HepG2 (cell line): Measurements from ENCODE around the gene C4orf33. TPM values are rescaled to one million over a fixed set of nuclear protein-coding genes. Genes with fewer than 3 reads are reported as not detected.
A peak's percentile ranks its signal among the peaks of the same experiment; 100 is the strongest.

ENCODE experiments used
- ATF7 ChIP-seq, 2 experiments: fragments of 450-650 bp in 1 of 2; sonication (generic) in 1 of 2; formaldehyde crosslinking in 1 of 2; IDR thresholded peaks; 2 replicates each; pipeline versions ENCODE4 v1.4.0 to v1.6.1; 2016 to 2020; ENCODE audit warnings: antibody characterized with exemption in 1 of 2, mild to moderate bottlenecking in 1 of 2, missing genetic modification reagents in 1 of 2
- ATF7-NPFF ChIP-seq: sonication (generic); formaldehyde crosslinking; IDR thresholded peaks from 2 replicates; pipeline ENCODE4 v1.8.1; 2023; ENCODE audit warnings: mild to moderate bottlenecking, low read depth, missing genetic modification reagents, moderate library complexity
- CBX2 ChIP-seq, 2 experiments: fragments of 200-600 bp in 1 of 2; sonication (generic); formaldehyde crosslinking in 1 of 2; IDR thresholded peaks; 2 replicates each; pipeline versions ENCODE4 v1.7.0 to v1.8.1; 2018 to 2022; ENCODE audit warnings: low read depth in 2 of 2, low read length in 1 of 2, mild to moderate bottlenecking in 1 of 2, missing genetic modification reagents in 1 of 2
- CEBPG ChIP-seq: IDR thresholded peaks from 2 replicates; pipeline ENCODE4 v1.6.1; 2016
- CREB1 ChIP-seq, 2 experiments: fragments of 450-650 bp in 1 of 2; IDR thresholded peaks; 2 replicates each; pipeline ENCODE4 v1.6.1; 2016 to 2017; ENCODE audit warnings: control low read depth in 1 of 2, mild to moderate bottlenecking in 1 of 2, missing compliant biosample characterization in 1 of 2, missing genetic modification characterization in 1 of 2
- MXI1 ChIP-seq: IDR thresholded peaks from 3 replicates; pipeline ENCODE4 v1.6.1; 2012; ENCODE audit warnings: low read depth, low read length, inconsistent platforms, borderline replicate concordance
- NFE2 ChIP-seq: sonication (generic); formaldehyde crosslinking; IDR thresholded peaks from 2 replicates; pipeline ENCODE4 v1.4.0; 2020; ENCODE audit warnings: missing genetic modification reagents
- RAD21 ChIP-seq: fragments of 450-650 bp; formaldehyde crosslinking; IDR thresholded peaks from 2 replicates; pipeline ENCODE4 v1.5.0; 2020; ENCODE audit warnings: mild to moderate bottlenecking
- SP140L ChIP-seq: sonication (generic); formaldehyde crosslinking; IDR thresholded peaks from 2 replicates; pipeline ENCODE4 v1.4.0; 2020; ENCODE audit warnings: missing genetic modification reagents, borderline replicate concordance
- TRIM22 ChIP-seq: fragments of 450-650 bp; IDR thresholded peaks from 2 replicates; pipeline ENCODE4 v1.6.1; 2017
- ZBTB43 ChIP-seq: sonication (generic); formaldehyde crosslinking; conservative IDR thresholded peaks from 2 replicates; pipeline ENCODE4 v1.4.0; 2020; ENCODE audit warnings: missing genetic modification reagents
- ZNF12 ChIP-seq: sonication (generic); formaldehyde crosslinking; IDR thresholded peaks from 2 replicates; pipeline ENCODE4 v1.5.0; 2020; ENCODE audit warnings: missing genetic modification reagents
- ZNF335 ChIP-seq: sonication (generic); formaldehyde crosslinking; IDR thresholded peaks from 2 replicates; pipeline ENCODE4 v1.4.0; 2020; ENCODE audit warnings: missing genetic modification reagents
- ZNF562 ChIP-seq: sonication (generic); formaldehyde crosslinking; IDR thresholded peaks from 2 replicates; pipeline ENCODE4 v1.8.0; 2022; ENCODE audit warnings: missing genetic modification reagents, borderline replicate concordance
- ZNF776 ChIP-seq: sonication (generic); formaldehyde crosslinking; IDR thresholded peaks from 2 replicates; pipeline ENCODE4 v1.4.0; 2020; ENCODE audit warnings: mild to moderate bottlenecking, missing genetic modification reagents
- ZNF782 ChIP-seq: sonication (generic); formaldehyde crosslinking; IDR thresholded peaks from 2 replicates; pipeline ENCODE4 v1.4.0; 2020; ENCODE audit warnings: missing genetic modification reagents, mild to moderate bottlenecking, borderline replicate concordance
- ZNF792 ChIP-seq: IDR thresholded peaks from 2 replicates; pipeline ENCODE4 v1.6.1; 2016
- polyA plus RNA-seq, 8 experiments: library from polyadenylated mRNA; depleted of rRNA in 3 of 8; stranded (reverse) in 7 of 8; unstranded in 1 of 8; fragments of >200 nt; fragmentation: Illumina TruSeq in 4 of 8; extraction: Trizol in 4 of 8; gene quantifications; 2 replicates each; pipeline versions ENCODE4 v1.2.1 to v1.2.3, GENCODE V29; 2011 to 2016; ENCODE audit warnings: low read depth in 4 of 8, missing spikeins in 1 of 8, mixed read lengths in 1 of 8; ENCODE audit not compliant: insufficient read depth in 1 of 8
- total RNA-seq, 5 experiments: library from RNA; depleted of rRNA; stranded (reverse); fragments of >200 nt; fragmentation: Illumina TruSeq; extraction: Trizol; gene quantifications; 2 replicates each; pipeline ENCODE4 v1.2.3, GENCODE V29; 2016; ENCODE audit warnings: low read depth in 1 of 5
- TF ChIP-seq, protein P1 (sequence below): sonication (generic); formaldehyde crosslinking; IDR thresholded peaks from 2 replicates; pipeline ENCODE4 v1.4.0; 2020; ENCODE audit warnings: missing genetic modification reagents, borderline replicate concordance
- TF ChIP-seq, protein P2 (sequence below): sonication (generic); formaldehyde crosslinking; IDR thresholded peaks from 2 replicates; pipeline ENCODE4 v1.5.1; 2020; ENCODE audit warnings: missing genetic modification reagents, mild to moderate bottlenecking, borderline replicate concordance
- TF ChIP-seq, protein P3 (sequence below): IDR thresholded peaks from 2 replicates; pipeline ENCODE4 v1.6.1; 2016; ENCODE audit warnings: low read depth, borderline replicate concordance

Gene C4orf33
- total and polyA plus RNA-seq, 2 of the 13 experiments (the other 11 are each of a cell fraction or from before 2014, with no cell fraction given) = 2.8 to 3.3 TPM

GRCh38 chr4:129093191-129093920, 2.6 kb upstream of the C4orf33 start, which contains the start of gene SCLT1 (continued):
- TF ChIP-seq ZNF12 (CRISPR knock-in tag) (0 out of 2 replicates have a peak, but pooled peaks have one; percentile 15), ZNF792 (CRISPR knock-in tag) (0 out of 2 replicates have a peak, but pooled peaks have one; percentile 18), ZBTB43 (0 out of 2 replicates have a peak, but pooled peaks have one; percentile 16), ZNF335 (CRISPR knock-in tag) (no peak), ATF7 (IDR thresholded peaks at IDR 0.05) (peak; percentile 86), ATF7 (CRISPR knock-in tag; IDR thresholded peaks at IDR 0.05) (peak; percentile 89), RAD21 (peak; percentile 43; the same call in 1 of the 2 replicates), MXI1 (peak; percentile 82; the same call in 2 of the 3 replicates), ZNF776 (CRISPR knock-in tag) (peak; percentile 64; the same call in 1 of the 2 replicates), ZNF782 (peak; percentile 88; the same call in 1 of the 2 replicates), TRIM22 (no peak), CBX2 (IDR thresholded peaks at IDR 0.05; ENCODE audit: low read depth, low read length) (no peak), CBX2 (CRISPR knock-in tag; IDR thresholded peaks at IDR 0.05; ENCODE audit: low read depth) (peak; percentile 71; the same call in 1 of the 2 replicates), CREB1 (IDR thresholded peaks at IDR 0.05) (peak; percentile 92), CREB1 (CRISPR knock-in tag; IDR thresholded peaks at IDR 0.05) (peak; percentile 94), NFE2 (CRISPR knock-in tag) (no peak), SP140L (CRISPR knock-in tag) (no peak), ZNF562 (no peak), ATF7-NPFF (CRISPR knock-in tag) (peak; percentile 93), CEBPG (peak; percentile 99)
- TF ChIP-seq, protein P1, sequence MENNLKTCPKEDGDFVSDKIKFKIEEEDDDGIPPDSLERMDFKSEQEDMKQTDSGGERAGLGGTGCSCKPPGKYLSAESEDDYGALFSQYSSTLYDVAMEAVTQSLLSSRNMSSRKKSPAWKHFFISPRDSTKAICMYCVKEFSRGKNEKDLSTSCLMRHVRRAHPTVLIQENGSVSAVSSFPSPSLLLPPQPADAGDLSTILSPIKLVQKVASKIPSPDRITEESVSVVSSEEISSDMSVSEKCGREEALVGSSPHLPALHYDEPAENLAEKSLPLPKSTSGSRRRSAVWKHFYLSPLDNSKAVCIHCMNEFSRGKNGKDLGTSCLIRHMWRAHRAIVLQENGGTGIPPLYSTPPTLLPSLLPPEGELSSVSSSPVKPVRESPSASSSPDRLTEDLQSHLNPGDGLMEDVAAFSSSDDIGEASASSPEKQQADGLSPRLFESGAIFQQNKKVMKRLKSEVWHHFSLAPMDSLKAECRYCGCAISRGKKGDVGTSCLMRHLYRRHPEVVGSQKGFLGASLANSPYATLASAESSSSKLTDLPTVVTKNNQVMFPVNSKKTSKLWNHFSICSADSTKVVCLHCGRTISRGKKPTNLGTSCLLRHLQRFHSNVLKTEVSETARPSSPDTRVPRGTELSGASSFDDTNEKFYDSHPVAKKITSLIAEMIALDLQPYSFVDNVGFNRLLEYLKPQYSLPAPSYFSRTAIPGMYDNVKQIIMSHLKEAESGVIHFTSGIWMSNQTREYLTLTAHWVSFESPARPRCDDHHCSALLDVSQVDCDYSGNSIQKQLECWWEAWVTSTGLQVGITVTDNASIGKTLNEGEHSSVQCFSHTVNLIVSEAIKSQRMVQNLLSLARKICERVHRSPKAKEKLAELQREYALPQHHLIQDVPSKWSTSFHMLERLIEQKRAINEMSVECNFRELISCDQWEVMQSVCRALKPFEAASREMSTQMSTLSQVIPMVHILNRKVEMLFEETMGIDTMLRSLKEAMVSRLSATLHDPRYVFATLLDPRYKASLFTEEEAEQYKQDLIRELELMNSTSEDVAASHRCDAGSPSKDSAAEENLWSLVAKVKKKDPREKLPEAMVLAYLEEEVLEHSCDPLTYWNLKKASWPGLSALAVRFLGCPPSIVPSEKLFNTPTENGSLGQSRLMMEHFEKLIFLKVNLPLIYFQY = peak; percentile 20; the same call in 1 of the 2 replicates
- TF ChIP-seq, protein P2, sequence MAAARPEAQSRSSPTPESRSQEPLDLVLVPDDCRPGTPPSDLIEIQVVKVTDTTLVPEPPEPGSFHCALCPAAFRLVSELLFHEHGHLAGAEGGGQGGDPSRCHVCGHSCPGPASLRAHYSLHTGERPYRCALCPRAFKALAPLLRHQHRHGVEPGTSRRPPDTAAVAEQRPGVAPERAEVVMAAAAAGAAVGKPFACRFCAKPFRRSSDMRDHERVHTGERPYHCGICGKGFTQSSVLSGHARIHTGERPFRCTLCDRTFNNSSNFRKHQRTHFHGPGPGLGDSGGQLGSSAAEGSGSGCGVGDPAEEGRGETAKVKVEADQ (CRISPR knock-in tag) = peak; percentile 36; the same call in 1 of the 2 replicates
- TF ChIP-seq, protein P3, sequence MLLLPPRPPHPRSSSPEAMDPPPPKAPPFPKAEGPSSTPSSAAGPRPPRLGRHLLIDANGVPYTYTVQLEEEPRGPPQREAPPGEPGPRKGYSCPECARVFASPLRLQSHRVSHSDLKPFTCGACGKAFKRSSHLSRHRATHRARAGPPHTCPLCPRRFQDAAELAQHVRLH (CRISPR knock-in tag) = peak; percentile 81; the same call in 1 of the 2 replicates
